ENCODE results near the gene NRN1. TPM values are rescaled to one million over a fixed set of nuclear protein-coding genes. Genes with fewer than 3 reads are reported as not detected.

Gene NRN1
- total RNA-seq, 1 donor from 2014 or later, result 40.8 TPM

GRCh38 chr6:5996714-5997419 lies 9.9 kb downstream of the NRN1 start:
- peak overlapping the region; percentile 58 to 61 for H3K4me3 ChIP-seq
- DNase-seq (ENCODE audit: low spot score in 2 of 2), result no peak
- peak overlapping the region in 1 of 2 donors; percentile 31 for H3K27ac ChIP-seq
- TF ChIP-seq, protein P1, sequence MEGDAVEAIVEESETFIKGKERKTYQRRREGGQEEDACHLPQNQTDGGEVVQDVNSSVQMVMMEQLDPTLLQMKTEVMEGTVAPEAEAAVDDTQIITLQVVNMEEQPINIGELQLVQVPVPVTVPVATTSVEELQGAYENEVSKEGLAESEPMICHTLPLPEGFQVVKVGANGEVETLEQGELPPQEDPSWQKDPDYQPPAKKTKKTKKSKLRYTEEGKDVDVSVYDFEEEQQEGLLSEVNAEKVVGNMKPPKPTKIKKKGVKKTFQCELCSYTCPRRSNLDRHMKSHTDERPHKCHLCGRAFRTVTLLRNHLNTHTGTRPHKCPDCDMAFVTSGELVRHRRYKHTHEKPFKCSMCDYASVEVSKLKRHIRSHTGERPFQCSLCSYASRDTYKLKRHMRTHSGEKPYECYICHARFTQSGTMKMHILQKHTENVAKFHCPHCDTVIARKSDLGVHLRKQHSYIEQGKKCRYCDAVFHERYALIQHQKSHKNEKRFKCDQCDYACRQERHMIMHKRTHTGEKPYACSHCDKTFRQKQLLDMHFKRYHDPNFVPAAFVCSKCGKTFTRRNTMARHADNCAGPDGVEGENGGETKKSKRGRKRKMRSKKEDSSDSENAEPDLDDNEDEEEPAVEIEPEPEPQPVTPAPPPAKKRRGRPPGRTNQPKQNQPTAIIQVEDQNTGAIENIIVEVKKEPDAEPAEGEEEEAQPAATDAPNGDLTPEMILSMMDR (IDR thresholded peaks at IDR 0.05), result no peak
- intact Hi-C loops (cut with DNase I), result loop anchor here (5.0 to 10.0 kb wide), 2 partner anchors 55 to 732 kb away; partner anchors contain the start of genes FARS2 and LYRM4
- no peaks in the 10 kb centered on the region for H3K36me3 ChIP-seq
- peaks cover 41% of the 10 kb centered on the region for H3K27me3 ChIP-seq
- H3K9me3 ChIP-seq, result no peaks in the 10 kb centered on the region
- H3K4me1 ChIP-seq, result peaks cover 5 to 17% of the 10 kb centered on the region in 2 donors

DNA sequence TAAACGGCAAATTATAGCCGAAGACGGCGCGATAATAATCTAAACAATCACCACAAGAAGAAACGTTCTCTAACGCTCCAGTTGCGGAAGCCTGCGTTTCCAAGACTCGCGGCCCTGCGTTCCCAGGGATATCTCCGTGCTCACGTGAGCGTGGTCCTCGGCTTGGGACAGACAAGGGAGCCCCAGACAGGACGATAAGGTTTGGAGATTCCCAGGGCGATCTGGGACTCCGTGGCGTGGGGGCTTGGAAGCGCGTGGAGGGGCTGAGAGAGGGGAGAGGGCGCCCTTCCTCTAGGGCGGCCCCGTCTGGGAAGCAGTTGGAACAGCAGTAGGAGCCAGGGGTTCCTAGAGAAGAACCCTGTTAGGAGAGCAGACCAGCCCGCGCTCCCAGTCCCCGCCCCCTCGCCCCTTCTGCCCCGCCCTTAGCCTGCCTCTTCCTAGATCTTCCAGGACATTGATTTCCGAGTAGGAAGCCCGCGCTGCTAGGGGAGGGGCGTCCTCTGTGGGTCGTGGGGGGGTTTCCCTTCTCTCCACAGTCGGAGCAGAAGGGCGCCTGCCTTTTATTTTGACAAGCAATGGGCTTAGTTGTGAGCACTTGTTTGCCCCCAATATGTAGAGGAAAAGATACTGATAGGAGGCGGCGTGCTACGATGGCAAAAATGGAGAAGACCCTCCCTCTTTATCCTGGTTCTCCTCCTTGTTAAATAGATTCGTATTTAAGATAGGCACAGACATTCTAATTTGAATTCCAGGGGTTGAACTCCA lies 10.6 kb downstream of the NRN1 start:
- Histone ChIP-seq H3K9me3 (no peaks in the 10 kb centered on the region), H3K27me3 (peaks cover 41% of the 10 kb centered on the region), H3K27ac (peak overlapping the region in 1 of 2 donors; percentile 31), H3K4me1 (peaks cover 5 to 17% of the 10 kb centered on the region in 2 donors), H3K4me3 (peak overlapping the region; percentile 58 to 61), H3K36me3 (no peaks in the 10 kb centered on the region)
- TF ChIP-seq, protein P1 (IDR thresholded peaks at IDR 0.05), result peak in 2 of 3 experiments; percentile 15 to 16
- no peak for DNase-seq (ENCODE audit: low spot score in 2 of 2)
- intact Hi-C loops (cut with DNase I), result loop anchor here (5.0 to 10.0 kb wide), 2 partner anchors 54 to 731 kb away; partner anchors contain the start of genes FARS2 and LYRM4

GRCh38 chr6:5995658-5995948 lies 11.1 kb downstream of the NRN1 start:
- Histone ChIP-seq H3K4me1 (peaks cover 5 to 17% of the 10 kb centered on the region in 2 donors), H3K27me3 (peaks cover 41% of the 10 kb centered on the region), H3K36me3 (no peaks in the 10 kb centered on the region), H3K27ac (no peak overlapping the region), H3K4me3 (peak overlapping the region; percentile 58 to 61), H3K9me3 (no peaks in the 10 kb centered on the region)
- DNase-seq (ENCODE audit: low spot score in 2 of 2), result no peak
- intact Hi-C loops (cut with DNase I), result loop anchor here (5.0 to 10.0 kb wide), 2 partner anchors 53 to 731 kb away; partner anchors contain the start of genes FARS2 and LYRM4
- TF ChIP-seq, protein P1 (IDR thresholded peaks at IDR 0.05), result no peak

DNA sequence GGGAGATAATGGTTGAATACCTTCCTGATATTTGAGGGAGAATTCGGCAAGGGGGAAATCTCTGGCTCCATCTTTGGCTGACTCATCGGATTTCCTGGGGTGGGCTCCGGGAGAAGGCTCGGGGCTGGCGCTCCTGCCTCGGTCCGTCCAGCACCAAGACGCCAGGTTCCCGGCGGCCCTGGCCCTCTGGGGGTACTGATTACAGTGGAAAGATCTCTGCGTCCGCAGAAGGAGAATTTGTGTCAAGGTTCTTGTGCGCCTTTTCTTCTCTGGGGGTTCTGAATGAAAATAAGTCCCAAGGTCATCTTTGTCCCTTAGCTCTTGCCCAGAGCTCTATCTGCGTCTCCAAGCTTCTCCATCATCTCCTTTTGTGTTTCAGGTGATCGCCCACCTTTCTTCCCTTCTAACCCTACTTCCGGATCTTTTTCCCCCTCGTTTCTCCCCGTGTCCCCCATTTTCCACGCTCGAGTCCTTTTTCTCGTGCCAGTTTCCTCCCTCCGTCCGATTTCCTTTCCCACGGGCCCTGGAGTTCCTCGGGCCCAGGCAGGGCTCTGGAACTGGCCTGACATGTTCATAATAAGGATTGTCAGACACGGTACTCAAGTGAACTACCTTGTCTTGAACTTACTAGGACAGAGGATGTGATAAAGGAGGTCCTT lies 11.6 kb downstream of the NRN1 start:
- Histone ChIP-seq H3K4me3 (peak overlapping the region in 1 of 2 donors; percentile 58), H3K36me3 (no peaks in the 10 kb centered on the region), H3K27ac (no peak overlapping the region), H3K9me3 (no peaks in the 10 kb centered on the region), H3K4me1 (peaks cover 5 to 17% of the 10 kb centered on the region in 2 donors), H3K27me3 (peaks cover 41% of the 10 kb centered on the region)
- TF ChIP-seq, protein P1 (IDR thresholded peaks at IDR 0.05), result no peak
- no peak for DNase-seq (ENCODE audit: low spot score in 2 of 2)
- intact Hi-C loops (cut with DNase I), result loop anchor here (5.0 to 10.0 kb wide), 2 partner anchors 53 to 730 kb away; partner anchors contain the start of genes FARS2 and LYRM4

- H3K27ac ChIP-seq, result no peak overlapping the region
- H3K9me3 ChIP-seq, result no peaks in the 10 kb centered on the region
- peaks cover 5 to 17% of the 10 kb centered on the region in 2 donors for H3K4me1 ChIP-seq
- no peaks in the 10 kb centered on the region for H3K36me3 ChIP-seq
- intact Hi-C loops (cut with DNase I), result loop anchor here (10.0 kb wide), 1 partner anchor 730 kb away; the partner anchor contains the start of genes FARS2 and LYRM4
- H3K27me3 ChIP-seq, result peaks cover 41% of the 10 kb centered on the region
- TF ChIP-seq, protein P1 (IDR thresholded peaks at IDR 0.05), result no peak
- H3K4me3 ChIP-seq, result no peak overlapping the region
- DNase-seq (ENCODE audit: low spot score in 2 of 2), result no peak
These were observed 12.3 kb downstream of the NRN1 start for GRCh38 chr6:5994234-5994998.

All from ascending aorta (tissue), 2 donors.